Measurements from ENCODE around the gene ADPRM. TPM values are rescaled to one million over a fixed set of nuclear protein-coding genes. Genes with fewer than 3 reads are reported as not detected.

The ADPRM gene
- total RNA-seq, 1 experiment from 2014 or later = 7.9 TPM

DNA sequence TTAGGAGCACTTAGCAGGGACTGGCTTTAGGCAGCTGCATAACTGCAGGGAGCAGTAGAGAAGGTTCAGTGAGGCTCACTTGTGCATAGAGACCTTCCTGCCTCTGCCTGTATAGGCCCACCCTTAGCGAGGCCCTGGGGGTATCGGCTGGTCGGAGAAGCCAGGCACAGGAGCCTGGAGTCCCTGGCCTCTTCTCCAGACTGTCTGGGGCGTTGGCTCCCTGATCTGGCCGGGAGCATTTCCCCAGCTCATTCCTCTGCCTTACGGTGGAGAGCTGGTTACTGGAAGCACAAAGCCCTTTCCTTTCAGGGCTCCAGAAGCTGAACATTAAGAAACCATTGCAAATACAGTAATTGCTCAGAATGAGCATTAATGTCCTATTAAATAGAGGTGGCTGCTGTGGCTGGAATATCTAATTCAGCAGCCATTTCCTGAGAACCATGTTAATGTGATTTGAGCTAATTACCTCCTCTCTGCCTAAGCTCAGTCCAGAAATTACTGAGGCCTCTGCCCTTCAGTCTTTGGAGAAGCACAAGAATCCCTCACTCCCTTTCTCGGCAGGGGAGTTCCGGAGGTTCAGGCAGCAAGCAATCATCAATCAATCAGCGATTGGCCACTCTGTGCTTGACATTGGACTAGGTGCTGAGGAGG is 51.3 kb downstream of the ADPRM start:
- ChIA-PET RAD21 (ENCODE audit: low non-redundant PET in 1 of 2, low total read pairs in 2 of 2, uncharacterized antibody in 2 of 2, unreplicated experiment in 2 of 2) (no interaction called here), CTCF (interaction anchor here (1.2 kb wide), 1 partner anchor 11 kb away, joined by 3 read pairs; no protein-coding TSS in a partner anchor), POLR2A (no interaction called here)
- BruUV-seq (replicated peaks) = no TSS peak
- H3K27ac ChIP-seq (ENCODE audit: low read depth, low read length) = no peak overlapping the region
- no peaks in the 10 kb centered on the region for H4K20me1 ChIP-seq (ENCODE audit: insufficient read depth)
- H3K27me3 ChIP-seq (ENCODE audit: insufficient read depth, low read length) = peaks cover 36% of the 10 kb centered on the region
- no peak overlapping the region for H2AFZ ChIP-seq (ENCODE audit: low read depth, low read length, poor library complexity, severe bottlenecking)
- no peaks in the 10 kb centered on the region for H3K36me3 ChIP-seq (ENCODE audit: control insufficient read depth in 1 of 2, insufficient read depth in 2 of 2, low read length in 2 of 2)
- DNase-seq (ENCODE audit: low read depth, low spot score) (no peak), ATAC-seq (no peak)
- intact Hi-C loops (cut with micrococcal nuclease) = no loop called here
- H3K79me2 ChIP-seq (ENCODE audit: insufficient read depth, low read length) = no peaks in the 10 kb centered on the region
- H3K9me2 ChIP-seq (ENCODE audit: insufficient read depth) = no peaks in the 10 kb centered on the region
- no peak for TF ChIP-seq EGR1 (IDR thresholded peaks at IDR 0.05; ENCODE audit: low read depth)
- TF ChIP-seq YY1 (IDR thresholded peaks at IDR 0.05; ENCODE audit: extremely low read depth, insufficient replicate concordance, low read depth, low read length) = no peak
- no peak for TF ChIP-seq REST (IDR thresholded peaks at IDR 0.05; ENCODE audit: low read depth)
- TF ChIP-seq, protein P1, sequence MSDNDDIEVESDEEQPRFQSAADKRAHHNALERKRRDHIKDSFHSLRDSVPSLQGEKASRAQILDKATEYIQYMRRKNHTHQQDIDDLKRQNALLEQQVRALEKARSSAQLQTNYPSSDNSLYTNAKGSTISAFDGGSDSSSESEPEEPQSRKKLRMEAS (IDR thresholded peaks at IDR 0.05) = no peak
- no peak for TF ChIP-seq EZH2 (IDR thresholded peaks at IDR 0.05)
- no peak for TF ChIP-seq EZH2phosphoT487 (IDR thresholded peaks at IDR 0.05; ENCODE audit: borderline replicate concordance)
- TF ChIP-seq JUND (IDR thresholded peaks at IDR 0.05) = no peak
- TF ChIP-seq FOSL1 (IDR thresholded peaks at IDR 0.05; ENCODE audit: low read depth) = no peak
- TF ChIP-seq, protein P2, sequence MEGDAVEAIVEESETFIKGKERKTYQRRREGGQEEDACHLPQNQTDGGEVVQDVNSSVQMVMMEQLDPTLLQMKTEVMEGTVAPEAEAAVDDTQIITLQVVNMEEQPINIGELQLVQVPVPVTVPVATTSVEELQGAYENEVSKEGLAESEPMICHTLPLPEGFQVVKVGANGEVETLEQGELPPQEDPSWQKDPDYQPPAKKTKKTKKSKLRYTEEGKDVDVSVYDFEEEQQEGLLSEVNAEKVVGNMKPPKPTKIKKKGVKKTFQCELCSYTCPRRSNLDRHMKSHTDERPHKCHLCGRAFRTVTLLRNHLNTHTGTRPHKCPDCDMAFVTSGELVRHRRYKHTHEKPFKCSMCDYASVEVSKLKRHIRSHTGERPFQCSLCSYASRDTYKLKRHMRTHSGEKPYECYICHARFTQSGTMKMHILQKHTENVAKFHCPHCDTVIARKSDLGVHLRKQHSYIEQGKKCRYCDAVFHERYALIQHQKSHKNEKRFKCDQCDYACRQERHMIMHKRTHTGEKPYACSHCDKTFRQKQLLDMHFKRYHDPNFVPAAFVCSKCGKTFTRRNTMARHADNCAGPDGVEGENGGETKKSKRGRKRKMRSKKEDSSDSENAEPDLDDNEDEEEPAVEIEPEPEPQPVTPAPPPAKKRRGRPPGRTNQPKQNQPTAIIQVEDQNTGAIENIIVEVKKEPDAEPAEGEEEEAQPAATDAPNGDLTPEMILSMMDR (IDR thresholded peaks at IDR 0.05 in 2 of 3, conservative IDR thresholded peaks at IDR 0.05 in 1 of 3; ENCODE audit: borderline replicate concordance in 1 of 3, insufficient read depth in 1 of 3, low read depth in 2 of 3, low read length in 2 of 3) = no peak
- TF ChIP-seq SP1 (IDR thresholded peaks at IDR 0.05; ENCODE audit: low read depth) = no peak
- TF ChIP-seq ZFX (IDR thresholded peaks at IDR 0.05) = no peak
- TF ChIP-seq, protein P3, sequence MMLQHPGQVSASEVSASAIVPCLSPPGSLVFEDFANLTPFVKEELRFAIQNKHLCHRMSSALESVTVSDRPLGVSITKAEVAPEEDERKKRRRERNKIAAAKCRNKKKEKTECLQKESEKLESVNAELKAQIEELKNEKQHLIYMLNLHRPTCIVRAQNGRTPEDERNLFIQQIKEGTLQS (IDR thresholded peaks at IDR 0.05) = no peak
- TF ChIP-seq, protein P4, sequence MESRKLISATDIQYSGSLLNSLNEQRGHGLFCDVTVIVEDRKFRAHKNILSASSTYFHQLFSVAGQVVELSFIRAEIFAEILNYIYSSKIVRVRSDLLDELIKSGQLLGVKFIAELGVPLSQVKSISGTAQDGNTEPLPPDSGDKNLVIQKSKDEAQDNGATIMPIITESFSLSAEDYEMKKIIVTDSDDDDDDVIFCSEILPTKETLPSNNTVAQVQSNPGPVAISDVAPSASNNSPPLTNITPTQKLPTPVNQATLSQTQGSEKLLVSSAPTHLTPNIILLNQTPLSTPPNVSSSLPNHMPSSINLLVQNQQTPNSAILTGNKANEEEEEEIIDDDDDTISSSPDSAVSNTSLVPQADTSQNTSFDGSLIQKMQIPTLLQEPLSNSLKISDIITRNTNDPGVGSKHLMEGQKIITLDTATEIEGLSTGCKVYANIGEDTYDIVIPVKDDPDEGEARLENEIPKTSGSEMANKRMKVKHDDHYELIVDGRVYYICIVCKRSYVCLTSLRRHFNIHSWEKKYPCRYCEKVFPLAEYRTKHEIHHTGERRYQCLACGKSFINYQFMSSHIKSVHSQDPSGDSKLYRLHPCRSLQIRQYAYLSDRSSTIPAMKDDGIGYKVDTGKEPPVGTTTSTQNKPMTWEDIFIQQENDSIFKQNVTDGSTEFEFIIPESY (IDR thresholded peaks at IDR 0.05; ENCODE audit: extremely low read depth, insufficient replicate concordance, low read length) = no peak
- no peaks in the 10 kb centered on the region for H3K9me3 ChIP-seq (ENCODE audit: control insufficient read depth in 1 of 2, insufficient read depth in 1 of 2, low read depth in 1 of 2, low read length in 2 of 2)
- no peak overlapping the region for H3K9ac ChIP-seq (ENCODE audit: low read length)
- H3K4me3 ChIP-seq (replicated peaks in 1 of 2; ENCODE audit: low read depth in 1 of 2, low read length in 2 of 2) = no peak overlapping the region
- H3K4me2 ChIP-seq (ENCODE audit: low read length) = no peak overlapping the region
- H3K4me1 ChIP-seq (ENCODE audit: control insufficient read depth in 1 of 2, insufficient read depth in 2 of 2, low read length in 2 of 2) = no peaks in the 10 kb centered on the region
